ENCODE results near the gene CCDC28A.

The CCDC28A gene

DNA sequence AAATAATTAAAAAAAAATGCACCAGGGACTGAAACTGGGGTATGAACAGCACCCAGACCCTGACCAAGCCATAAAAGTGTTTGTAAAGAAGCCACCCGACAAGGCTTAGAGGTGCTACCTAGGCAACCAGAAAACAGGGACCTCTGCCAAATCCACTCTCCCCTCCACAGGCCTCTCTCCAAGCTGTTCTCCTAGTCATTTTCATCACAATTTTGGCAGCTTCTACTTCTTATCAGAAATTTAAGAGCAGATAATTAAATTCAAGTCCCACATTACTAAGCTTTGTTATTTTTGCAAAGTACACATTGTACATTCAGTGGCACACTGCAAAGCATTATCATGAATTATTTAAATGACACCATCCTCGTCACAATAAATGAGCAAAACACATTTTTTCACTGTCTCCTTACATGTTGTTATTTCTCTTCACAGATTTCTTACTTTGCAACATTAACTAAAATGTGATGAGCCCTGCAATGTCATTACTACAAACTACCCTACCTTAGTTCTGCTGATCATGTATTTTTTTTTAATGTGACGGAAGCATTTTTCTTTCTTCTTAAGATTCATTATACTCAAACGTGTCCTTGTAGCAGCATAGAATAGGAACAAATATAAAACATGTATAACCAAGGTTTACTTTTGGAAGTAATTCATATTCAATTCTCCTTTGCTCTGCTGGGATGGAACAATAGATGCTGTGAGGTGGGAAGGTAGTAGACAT lies 60.4 kb downstream of the CCDC28A start:
- DNase-seq = peak in 28 of 58 donors; percentile 2 to 58 (median 14)

DNA sequence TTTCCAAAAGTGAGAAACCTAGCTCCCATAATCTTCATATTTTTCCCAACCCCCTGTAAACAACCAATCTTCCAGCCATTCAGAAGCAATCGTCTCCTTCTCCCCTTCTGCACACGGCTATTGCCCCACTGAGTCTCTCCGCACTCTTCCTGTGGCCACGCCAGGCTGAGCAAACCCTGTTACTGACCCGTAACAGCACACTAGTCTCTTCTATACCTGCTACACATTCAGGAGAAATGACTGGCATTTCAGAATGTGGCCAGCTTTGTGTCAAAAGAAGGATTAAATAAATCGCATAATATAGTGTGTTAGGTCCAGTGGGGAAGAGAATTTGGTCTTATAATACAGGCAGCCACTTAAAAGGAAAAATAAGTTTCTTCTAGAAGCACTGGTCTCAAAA lies 63.7 kb downstream of the CCDC28A start:
- no peak for DNase-seq
